Neural crest cell (in vitro differentiated cells): Measurements from ENCODE around the gene FGF9. TPM values are rescaled to one million over a fixed set of nuclear protein-coding genes. Genes with fewer than 3 reads are reported as not detected.

ENCODE experiments used
- DNase-seq: peaks from one replicate; pipeline ENCODE4 v3.0.0; 2021; ENCODE audit warnings: low read depth, mixed read lengths, low spot score
- H3K27ac Mint-ChIP-seq: one replicate; pipeline ENCODE4 v1.8.0; 2021; ENCODE audit warnings: mild to moderate bottlenecking, mixed read lengths; ENCODE audit not compliant: unreplicated experiment
- H3K27me3 Mint-ChIP-seq: 2 replicates; pipeline ENCODE4 v1.8.0; 2021; ENCODE audit warnings: low read depth, mild to moderate bottlenecking, mixed read lengths
- H3K36me3 Mint-ChIP-seq: 2 replicates; pipeline ENCODE4 v1.8.0; 2021; ENCODE audit warnings: low read depth, mild to moderate bottlenecking, mixed read lengths
- H3K4me1 Mint-ChIP-seq: 2 replicates; pipeline ENCODE4 v1.8.0; 2021; ENCODE audit warnings: mixed read lengths
- H3K4me3 Mint-ChIP-seq: one replicate; pipeline ENCODE4 v1.8.0; 2021; ENCODE audit warnings: mild to moderate bottlenecking, mixed read lengths
- H3K9me3 Mint-ChIP-seq: 2 replicates; pipeline ENCODE4 v1.8.0; 2021; ENCODE audit warnings: mixed read lengths
- CTCF ChIP-seq: fragments of 200-600 bp; sonication (generic); conservative IDR thresholded peaks from 2 replicates; pipeline ENCODE4 v1.5.0; 2021; ENCODE audit warnings: antibody characterized with exemption, mild to moderate bottlenecking
- total RNA-seq: library from RNA; stranded (reverse); gene quantifications from 2 replicates; pipeline ENCODE4 v1.2.1, GENCODE V29; 2021

Gene FGF9
- total RNA-seq, 1 donor from 2014 or later, result 3.7 TPM

DNA sequence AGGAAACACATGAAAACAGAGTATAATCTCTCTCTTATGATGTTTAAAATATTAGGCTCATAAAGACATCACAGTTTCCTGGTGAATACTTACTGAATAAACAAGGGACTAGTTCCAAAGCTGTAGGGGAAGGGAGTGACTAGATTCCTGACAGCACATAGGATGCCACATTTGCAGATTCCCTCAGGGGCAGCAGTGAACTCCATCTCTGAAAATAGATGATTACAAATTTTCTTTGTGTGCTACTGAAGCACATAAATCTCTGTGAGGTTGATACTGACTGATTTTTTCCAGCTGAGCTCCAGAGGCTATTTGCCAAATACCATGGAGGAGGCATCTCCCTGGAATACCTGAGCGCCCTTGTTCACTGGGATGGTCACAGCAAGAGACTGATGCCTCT lies 77.3 kb downstream of the FGF9 start:
- Mint-ChIP-seq H3K9me3 (no peaks in the 10 kb centered on the region), H3K4me3 (no peak overlapping the region), H3K27ac (no peak overlapping the region), H3K4me1 (no peaks in the 10 kb centered on the region), H3K36me3 (no peaks in the 10 kb centered on the region), H3K27me3 (no peaks in the 10 kb centered on the region)
- no peak for TF ChIP-seq CTCF
- DNase-seq, result no peak

- no peak for TF ChIP-seq CTCF
- Mint-ChIP-seq H3K36me3 (no peaks in the 10 kb centered on the region), H3K4me1 (no peaks in the 10 kb centered on the region), H3K27me3 (no peaks in the 10 kb centered on the region), H3K9me3 (no peaks in the 10 kb centered on the region), H3K27ac (no peak overlapping the region), H3K4me3 (no peak overlapping the region)
- no peak for DNase-seq
These were observed 78.5 kb downstream of the FGF9 start for GRCh38 chr13:21749410-21749809.

DNA sequence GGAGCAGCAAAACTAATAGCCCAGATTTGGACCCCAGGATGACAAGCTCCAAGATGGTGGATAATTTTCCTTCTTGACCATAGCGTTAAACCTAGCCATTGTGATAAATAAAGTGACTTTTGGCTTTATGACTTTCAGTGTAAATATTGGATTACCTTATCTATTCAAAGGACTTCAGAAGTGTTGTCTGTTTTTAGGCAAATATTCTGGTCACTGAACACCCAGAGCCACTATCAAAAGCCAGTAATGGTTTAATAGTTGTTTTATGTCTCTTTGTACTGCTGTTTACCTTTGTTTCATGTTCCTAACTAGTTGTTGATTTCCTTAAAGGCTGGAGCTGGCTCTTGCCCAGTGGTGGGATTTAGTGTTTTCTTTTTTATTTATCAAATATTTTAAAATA lies 81.6 kb downstream of the FGF9 start:
- Mint-ChIP-seq H3K4me3 (no peak overlapping the region), H3K27ac (no peak overlapping the region), H3K36me3 (no peaks in the 10 kb centered on the region), H3K4me1 (peaks cover 6% of the 10 kb centered on the region), H3K9me3 (no peaks in the 10 kb centered on the region), H3K27me3 (no peaks in the 10 kb centered on the region)
- no peak for TF ChIP-seq CTCF
- no peak for DNase-seq

DNA sequence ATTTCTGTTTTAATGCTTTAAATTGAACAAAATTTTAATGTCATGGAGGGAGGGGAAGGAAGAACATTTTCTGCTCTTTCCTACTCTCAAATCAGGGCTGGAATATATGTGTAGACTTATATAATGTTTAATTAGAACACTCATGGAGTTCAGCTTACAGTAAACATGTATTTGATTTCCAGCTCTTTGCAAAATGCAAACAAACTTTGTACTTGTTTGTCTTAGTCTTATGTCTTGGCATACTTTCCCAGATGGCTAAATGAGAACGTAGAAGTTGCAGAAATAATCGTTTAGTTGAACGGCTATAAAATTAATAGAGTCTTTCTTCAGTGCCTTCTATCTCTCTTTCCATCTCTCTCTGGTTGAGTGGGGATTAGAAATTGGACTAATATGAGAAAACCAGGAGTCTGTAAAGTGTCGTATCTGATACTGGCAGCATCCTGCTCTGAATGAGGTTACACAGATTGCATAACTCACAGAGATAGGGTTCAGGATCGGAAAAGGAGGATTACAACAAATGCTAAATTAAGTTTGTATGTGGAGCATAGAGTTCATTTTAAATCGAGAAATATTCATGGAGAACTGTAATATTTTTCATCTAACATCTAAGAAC lies 82.3 kb downstream of the FGF9 start:
- Mint-ChIP-seq H3K27ac (no peak overlapping the region), H3K27me3 (no peaks in the 10 kb centered on the region), H3K36me3 (no peaks in the 10 kb centered on the region), H3K4me3 (no peak overlapping the region), H3K4me1 (peaks cover 6% of the 10 kb centered on the region), H3K9me3 (no peaks in the 10 kb centered on the region)
- no peak for DNase-seq
- TF ChIP-seq CTCF, result no peak

Other genes with a start within 250 kb of the FGF9 start
- gene ZDHHC20, start 211.8 kb upstream of the FGF9 start, total RNA-seq, result 65.2 and 65.7 TPM in 2 replicates
- gene MICU2, start 66.9 kb upstream of the FGF9 start, total RNA-seq, result 34.1 and 34.4 TPM in 2 replicates